GM23338 (cell line): Measurements from ENCODE around the gene LRRC10B. TPM values are rescaled to one million over a fixed set of nuclear protein-coding genes. Genes with fewer than 3 reads are reported as not detected.

Experiments
- ATAC-seq: fragments of 200-7000 bp; cut with Tn5 transposase; 3 replicates; pipeline ENCODE4 v1.9.1; 2020
- DNase-seq: peaks from one replicate; pipeline ENCODE4 v3.0.0-alpha.2; 2015; ENCODE audit warnings: low spot score
- H2AFZ ChIP-seq: fragments of 200-600 bp; sonication (generic); 2 replicates; pipeline ENCODE4 v1.8.0; 2016; ENCODE audit warnings: antibody characterized with exemption, mild to moderate bottlenecking, moderate library complexity
- H3F3A ChIP-seq: fragments of 200-600 bp; sonication (generic); replicated peaks from 2 replicates; pipeline ENCODE4 v1.8.0; 2017; ENCODE audit warnings: antibody characterized with exemption, mixed run types, low read depth
- H3K27ac ChIP-seq: fragments of 200-600 bp; sonication (generic); 2 replicates; pipeline ENCODE4 v1.6.1; 2016; ENCODE audit warnings: low read depth
- H3K27me3 ChIP-seq: fragments of 200-600 bp; sonication (generic); 2 replicates; pipeline ENCODE4 v1.8.0; 2016; ENCODE audit warnings: mild to moderate bottlenecking, mixed run types, moderate library complexity; ENCODE audit not compliant: insufficient read depth
- H3K36me3 ChIP-seq: fragments of 200-600 bp; sonication (generic); 2 replicates; pipeline ENCODE4 v1.8.0; 2016; ENCODE audit warnings: mild to moderate bottlenecking; ENCODE audit not compliant: insufficient read depth
- H3K4me1 ChIP-seq: fragments of 200-600 bp; sonication (generic); 2 replicates; pipeline ENCODE4 v1.8.0; 2016; ENCODE audit warnings: mild to moderate bottlenecking, moderate library complexity; ENCODE audit not compliant: insufficient read depth
- H3K4me2 ChIP-seq: fragments of 200-600 bp; sonication (generic); 2 replicates; pipeline ENCODE4 v1.7.1; 2017; ENCODE audit warnings: mixed run types
- H3K4me3 ChIP-seq: fragments of 200-600 bp; sonication (generic); 2 replicates; pipeline ENCODE4 v1.6.1; 2016; ENCODE audit warnings: mixed run types
- H3K79me2 ChIP-seq: fragments of 200-600 bp; sonication (generic); replicated peaks from 2 replicates; pipeline ENCODE4 v1.8.0; 2017; ENCODE audit warnings: mild to moderate bottlenecking; ENCODE audit not compliant: insufficient read depth
- H3K9me2 ChIP-seq: fragments of 200-600 bp; sonication (generic); 2 replicates; pipeline ENCODE4 v1.8.0; 2017; ENCODE audit not compliant: insufficient read depth
- H4K20me1 ChIP-seq: fragments of 200-600 bp; sonication (generic); replicated peaks from 2 replicates; pipeline ENCODE4 v1.8.0; 2017; ENCODE audit warnings: mild to moderate bottlenecking; ENCODE audit not compliant: insufficient read depth
- H3K27ac Mint-ChIP-seq: 2 replicates; pipeline ENCODE4 v1.8.0; 2020; ENCODE audit warnings: inconsistent platforms, mild to moderate bottlenecking, moderate library complexity, mixed read lengths
- H3K27me3 Mint-ChIP-seq: 3 replicates; pipeline ENCODE4 v1.8.0; 2022; ENCODE audit warnings: low read depth, mild to moderate bottlenecking, moderate library complexity, mixed read lengths, inconsistent platforms; ENCODE audit not compliant: insufficient read depth, poor library complexity
- H3K36me3 Mint-ChIP-seq: 3 replicates; pipeline ENCODE4 v1.8.0; 2021; ENCODE audit warnings: low read depth, mild to moderate bottlenecking, inconsistent platforms, moderate library complexity, mixed read lengths
- H3K4me1 Mint-ChIP-seq: 3 replicates; pipeline ENCODE4 v1.8.0; 2020; ENCODE audit warnings: mild to moderate bottlenecking, inconsistent platforms, mixed read lengths
- H3K4me3 Mint-ChIP-seq: 3 replicates; pipeline ENCODE4 v1.8.0; 2021; ENCODE audit warnings: moderate library complexity, mild to moderate bottlenecking, inconsistent platforms, mixed read lengths
- H3K9me3 Mint-ChIP-seq: 3 replicates; pipeline ENCODE4 v1.8.0; 2020; ENCODE audit warnings: moderate library complexity, mild to moderate bottlenecking, inconsistent platforms, mixed read lengths
- CREB1 ChIP-seq: fragments of 250-450 bp; sonication (Bioruptor Pico); IDR thresholded peaks from 2 replicates; pipeline ENCODE4 v1.5.0; 2020; ENCODE audit warnings: low read depth, mild to moderate bottlenecking, moderate library complexity
- CTCF ChIP-seq, 2 experiments: fragments of 200-600 bp in 1 of 2; sonication (generic) in 1 of 2; conservative IDR thresholded peaks; 2 replicates each; pipeline versions ENCODE4 v1.5.1 to v1.6.1; 2016 to 2017; ENCODE audit warnings: antibody characterized with exemption in 2 of 2, low read depth in 2 of 2, mild to moderate bottlenecking in 2 of 2, moderate library complexity in 1 of 2
- ETS1 ChIP-seq: IDR thresholded peaks from 2 replicates; pipeline ENCODE4 v1.6.1; 2016; ENCODE audit warnings: antibody characterized with exemption
- EZH2 ChIP-seq: fragments of 200-600 bp; sonication (generic); IDR thresholded peaks from one replicate; pipeline ENCODE4 v1.8.0; 2017; ENCODE audit warnings: antibody characterized with exemption, mild to moderate bottlenecking, low read depth; ENCODE audit not compliant: unreplicated experiment
- EZH2phosphoT487 ChIP-seq: fragments of 200-600 bp; sonication (generic); IDR thresholded peaks from one replicate; pipeline ENCODE4 v1.8.1; 2018; ENCODE audit warnings: antibody characterized with exemption; ENCODE audit not compliant: unreplicated experiment
- JUNB ChIP-seq: IDR thresholded peaks from one replicate; pipeline ENCODE4 v1.6.1; 2016; ENCODE audit warnings: antibody characterized with exemption; ENCODE audit not compliant: unreplicated experiment
- NANOG ChIP-seq: IDR thresholded peaks from 2 replicates; pipeline ENCODE4 v1.6.1; 2016; ENCODE audit warnings: antibody characterized with exemption, borderline replicate concordance
- POLR2AphosphoS5 ChIP-seq: IDR thresholded peaks from 2 replicates; pipeline ENCODE4 v1.6.1; 2016; ENCODE audit warnings: antibody characterized with exemption, low read depth
- REST ChIP-seq: IDR thresholded peaks from one replicate; pipeline ENCODE4 v1.6.1; 2018; ENCODE audit warnings: antibody characterized with exemption; ENCODE audit not compliant: unreplicated experiment
- ZNF331 ChIP-seq: fragments of 250-450 bp; sonication (Bioruptor Pico); IDR thresholded peaks from 2 replicates; pipeline ENCODE4 v1.5.0; 2020; ENCODE audit warnings: low read depth, mild to moderate bottlenecking, moderate library complexity
- long read RNA-seq: library from polyadenylated mRNA; unstranded; transcript quantifications from one replicate; pipeline ENCODE4 v2.0.0, GENCODE V29; 2020; ENCODE audit not compliant: unreplicated experiment
- polyA plus RNA-seq: library from polyadenylated mRNA; unstranded; fragments of >200 nt; fragmentation: Nextera tagmentation; extraction: Ambion mirVana; gene quantifications from 2 replicates; pipeline ENCODE4 v1.2.1, GENCODE V29; 2016
- total RNA-seq: library from RNA; depleted of rRNA; stranded (reverse); fragments of >200 nt; shearing (Covaris generic); gene quantifications from 2 replicates; pipeline ENCODE4 v1.2.3, GENCODE V29; 2014; rRNA removed

Gene LRRC10B
- total RNA-seq (0.08 and 1.6 TPM in 2 replicates), polyA plus RNA-seq (0.35 and 0.47 TPM in 2 replicates)
- long read RNA-seq, partial matches to known transcripts: 0 of 1 reads
- long read RNA-seq, other reads (novel, unspliced or antisense): 0 of 1 reads

GRCh38 chr11:61507962-61508861 lies at the start of gene LRRC10B:
Gene LRRC10B, plus strand, starts transcription at chr11:61508749. Its CDS starts 250 bp downstream, at chr11:61508999.
- H2AFZ ChIP-seq: peak within 1 kb of the TSS; percentile 92
- H3K79me2 ChIP-seq: no peaks in the 10 kb centered on the region
- no peak within 1 kb of the TSS for H3K27ac ChIP-seq
- H3K9me3 Mint-ChIP-seq: no peaks in the 10 kb centered on the region
- H3K36me3 ChIP-seq: no peaks in the 10 kb centered on the region
- H3K27ac Mint-ChIP-seq: no peak within 1 kb of the TSS
- H3K4me3 ChIP-seq: peak within 1 kb of the TSS; percentile 69
- peaks cover 9% of the 10 kb centered on the region; the same call in 1 of the 2 replicates for H3F3A ChIP-seq
- peak; percentile 55 for ATAC-seq
- peaks cover 48% of the 10 kb centered on the region for H3K27me3 Mint-ChIP-seq
- no peaks in the 10 kb centered on the region for H4K20me1 ChIP-seq
- H3K4me2 ChIP-seq: peak within 1 kb of the TSS; percentile 89
- peak; percentile 95 for DNase-seq
- H3K4me1 ChIP-seq: peaks cover 37% of the 10 kb centered on the region
- peaks cover 51% of the 10 kb centered on the region for H3K4me1 Mint-ChIP-seq
- peaks cover 63% of the 10 kb centered on the region for H3K27me3 ChIP-seq
- TF ChIP-seq CTCF (conservative IDR thresholded peaks at IDR 0.05; ENCODE audit: low read depth in 2 of 2): peak; percentile 12 to 24; a peak in 1 of 4 replicates
- no peak for TF ChIP-seq JUNB
- TF ChIP-seq POLR2AphosphoS5: peak; percentile 18; the same call in 1 of the 2 replicates
- no peaks in the 10 kb centered on the region for H3K9me2 ChIP-seq
- peak within 1 kb of the TSS; percentile 75 for H3K4me3 Mint-ChIP-seq
- H3K36me3 Mint-ChIP-seq: no peaks in the 10 kb centered on the region

GRCh38 chr11:61460474-61460881 lies 48.1 kb upstream of the LRRC10B start:
- Histone ChIP-seq H3K9me2 (no peaks in the 10 kb centered on the region), H3K36me3 (no peaks in the 10 kb centered on the region), H2AFZ (no peak overlapping the region), H3K79me2 (no peaks in the 10 kb centered on the region), H3K4me1 (no peaks in the 10 kb centered on the region), H4K20me1 (no peaks in the 10 kb centered on the region), H3K4me2 (no peak overlapping the region), H3K27ac (no peak overlapping the region), H3F3A (0 out of 2 replicates have a peak, but pooled peaks cover 6% of the 10 kb centered on the region), H3K27me3 (no peaks in the 10 kb centered on the region), H3K4me3 (no peak overlapping the region)
- Mint-ChIP-seq H3K4me1 (peaks cover 4% of the 10 kb centered on the region), H3K36me3 (peaks cover 7% of the 10 kb centered on the region), H3K4me3 (no peak overlapping the region), H3K9me3 (no peaks in the 10 kb centered on the region), H3K27me3 (peaks cover 2% of the 10 kb centered on the region), H3K27ac (no peak overlapping the region)
- no peak for ATAC-seq
- DNase-seq: no peak
- TF ChIP-seq ETS1 (no peak), REST (no peak), EZH2 (no peak), POLR2AphosphoS5 (no peak), CREB1 (CRISPR knock-in tag) (no peak), NANOG (no peak), ZNF331 (CRISPR knock-in tag) (no peak), EZH2phosphoT487 (no peak), CTCF (conservative IDR thresholded peaks at IDR 0.05; ENCODE audit: low read depth in 2 of 2) (no peak)
